Ovary (tissue), 9 donors: ENCODE measurements around the gene OR2T8. TPM values are rescaled to one million over a fixed set of nuclear protein-coding genes. Genes with fewer than 3 reads are reported as not detected.

Experiments used
- DNase-seq, 5 donors: peaks; one replicate each; pipeline ENCODE4 v3.0.0-alpha.2; 2019 to 2020
- H3K27ac ChIP-seq, 2 donors: fragments of 200-600 bp; one replicate each; pipeline versions ENCODE4 v1.5.1 to v1.8.0; 2019 to 2022
- H3K27me3 ChIP-seq: fragments of 200-600 bp; one replicate; pipeline ENCODE4 v1.8.0; 2022
- H3K36me3 ChIP-seq: fragments of 200-600 bp; sonication (generic); one replicate; pipeline ENCODE4 v1.5.1; 2019
- H3K4me1 ChIP-seq: one replicate; pipeline ENCODE4 v1.8.1; 2013; ENCODE audit warnings: mild to moderate bottlenecking, moderate library complexity; ENCODE audit not compliant: insufficient read depth
- H3K4me3 ChIP-seq: fragments of 200-600 bp; sonication (generic); one replicate; pipeline ENCODE4 v1.5.1; 2017
- H3K9me3 ChIP-seq, 2 donors: fragments of 200-600 bp in 1 of 2; sonication (generic) in 1 of 2; one replicate each; pipeline versions ENCODE4 v1.5.1 to v1.8.1; 2013 to 2019; ENCODE audit warnings: mild to moderate bottlenecking in 1 of 2, moderate library complexity in 1 of 2
- CTCF ChIP-seq, 3 donors: fragments of 450-650 bp in 2 of 3; fragments of 200-600 bp in 1 of 3; IDR thresholded peaks; one replicate each; pipeline versions ENCODE4 v1.5.1 to v1.8.0; 2016 to 2022; ENCODE audit warnings: antibody characterized with exemption in 3 of 3, mild to moderate bottlenecking in 1 of 3
- EP300 ChIP-seq: sonication (generic); formaldehyde crosslinking; IDR thresholded peaks from one replicate; pipeline ENCODE4 v1.6.1; 2017; ENCODE audit warnings: antibody characterized with exemption
- POLR2A ChIP-seq: fragments of 450-650 bp; IDR thresholded peaks from one replicate; pipeline ENCODE4 v1.6.1; 2017; ENCODE audit warnings: antibody characterized with exemption, mild to moderate bottlenecking, moderate library complexity
- WGBS, 3 donors: extraction: QIAGEN DNeasy Blood & Tissue Kit in 1 of 3; methylation state at CpG; one replicate each; pipeline versions ENCODE4 v1.1.5 to v1.1.7; 2013 to 2017; 5-methylcytosine and 5-hydroxymethylcytosine counted together
- intact Hi-C, 4 donors: fragments of 100-400 bp; cut with DNase I; formaldehyde crosslinking; loops; one replicate each; pipeline versions ENCODE4 v1.11.0 to v1.15.1; 2022 to 2023
- polyA plus RNA-seq, 2 donors: library from polyadenylated mRNA; stranded (reverse); fragments of 200-250 nt in 1 of 2; fragments of 350-450 nt in 1 of 2; fragmentation: Illumina TruSeq in 1 of 2; extraction: RNeasy Lipid Tissue Mini Kit (QIAGEN cat#74804) in 1 of 2; gene quantifications; one replicate each; pipeline ENCODE4 v1.2.3, GENCODE V29; 2013 to 2014
- total RNA-seq, 7 donors: library from RNA; depleted of rRNA in 2 of 7; stranded (reverse); fragments of >200 nt in 2 of 7; fragmentation: NEBNext Ultra II Directional in 3 of 7; extraction: Animal tissue kit (Norgen Biotek cat#: 25700) in 3 of 7; gene quantifications; one replicate each; pipeline versions ENCODE4 v1.1.0 to v1.2.4, GENCODE V29; 2016 to 2023
- donor health status: DM: no; HTN: no; CAD: no; lungs with moderate emphysema.
- donor health status: DM: no; HTN: no; CAD: no.
- donor health status: Bipolar disorder and iron deficiency.
- donor health status: DM: yes; HTN: yes; CAD: no.
- donor health status: DM: no; HTN: no; CAD: no.
- donor health status: DM: yes; HTN: yes; CAD: no.

The OR2T8 gene
- total and polyA plus RNA-seq, 9 donors: not detected

- H3K36me3 ChIP-seq: no peaks in the 10 kb centered on the region
- WGBS, 3 donors: 57 to 73% (median 58%) methylated on average over 4 of the region's 4 CpGs
- TF ChIP-seq CTCF (IDR thresholded peaks at IDR 0.05) (no peak), EP300 (no peak), POLR2A (no peak)
- no peak overlapping the region for H3K27ac ChIP-seq
- intact Hi-C loops: no loop called here
- no peak for DNase-seq
- no peaks in the 10 kb centered on the region for H3K9me3 ChIP-seq
- no peaks in the 10 kb centered on the region for H3K27me3 ChIP-seq
- no peaks in the 10 kb centered on the region for H3K4me1 ChIP-seq
- no peak overlapping the region for H3K4me3 ChIP-seq
These were observed 43.0 kb downstream of the OR2T8 start for GRCh38 chr1:247962911-247963588.

- intact Hi-C loops: no loop called here
- Histone ChIP-seq H3K27ac (no peak within 1 kb of the TSS), H3K27me3 (no peaks in the 10 kb centered on the region), H3K36me3 (no peaks in the 10 kb centered on the region), H3K9me3 (no peaks in the 10 kb centered on the region), H3K4me1 (no peaks in the 10 kb centered on the region), H3K4me3 (no peak within 1 kb of the TSS)
- no peak for DNase-seq
- TF ChIP-seq POLR2A (no peak), EP300 (no peak), CTCF (IDR thresholded peaks at IDR 0.05) (no peak)
- WGBS, 3 donors: 83 to 90% (median 85%) methylated on average over 2 of the region's 2 CpGs
These were observed 44.9 kb downstream of the OR2T8 start, which contains the start of gene OR2AK2 for GRCh38 chr1:247964933-247965332. Gene OR2AK2, plus strand, starts transcription at chr1:247965233. Its CDS starts 144 bp downstream, at chr1:247965377.

GRCh38 chr1:247966532-247967204 lies 46.6 kb downstream of the OR2T8 start:
- intact Hi-C loops: no loop called here
- 63 to 74% (median 72%) methylated on average over 5 of the region's 5 CpGs for WGBS, 3 donors
- H3K4me3 ChIP-seq: no peak overlapping the region
- no peaks in the 10 kb centered on the region for H3K27me3 ChIP-seq
- H3K27ac ChIP-seq: no peak overlapping the region
- TF ChIP-seq EP300 (no peak), CTCF (IDR thresholded peaks at IDR 0.05) (no peak)
- H3K4me1 ChIP-seq: no peaks in the 10 kb centered on the region
- no peak for DNase-seq
- no peaks in the 10 kb centered on the region for H3K9me3 ChIP-seq
- H3K36me3 ChIP-seq: no peaks in the 10 kb centered on the region

Other genes starting within 250 kb of the OR2T8 start
- not detected for gene OR13G1, start 240.5 kb upstream of the OR2T8 start, total RNA-seq
- gene OR13G1, start 240.5 kb upstream of the OR2T8 start, polyA plus RNA-seq: not detected
- not detected for gene OR6F1, start 203.6 kb upstream of the OR2T8 start, total RNA-seq
- not detected for gene OR6F1, start 203.6 kb upstream of the OR2T8 start, polyA plus RNA-seq
- gene OR14K1, start 181.6 kb upstream of the OR2T8 start, total RNA-seq: not detected
- gene OR14K1, start 181.6 kb upstream of the OR2T8 start, polyA plus RNA-seq: not detected
- not detected for gene OR14A2, start 172.1 kb upstream of the OR2T8 start, total RNA-seq
- gene OR14A2, start 172.1 kb upstream of the OR2T8 start, polyA plus RNA-seq: not detected
- not detected for gene OR1C1, start 159.7 kb upstream of the OR2T8 start, total RNA-seq
- not detected for gene OR1C1, start 159.7 kb upstream of the OR2T8 start, polyA plus RNA-seq
- gene OR14A16, start 96.1 kb upstream of the OR2T8 start, total RNA-seq: not detected
- not detected for gene OR14A16, start 96.1 kb upstream of the OR2T8 start, polyA plus RNA-seq
- not detected for gene OR11L1, start 78.4 kb upstream of the OR2T8 start, total RNA-seq
- not detected for gene OR11L1, start 78.4 kb upstream of the OR2T8 start, polyA plus RNA-seq
- gene TRIM58, start 63.1 kb upstream of the OR2T8 start, total RNA-seq: 1 to 10 TPM in 1 of 7 donors, under 1 TPM in 6; 0.13 to 3.2 (median 0.41) TPM
- gene TRIM58, start 63.1 kb upstream of the OR2T8 start, polyA plus RNA-seq: under 1 TPM; 0.13 to 0.35 TPM
- under 1 TPM in 2 of 7 donors, not detected in 5; 0.25 to 0.46 TPM for gene OR2W3, start 24.7 kb upstream of the OR2T8 start, total RNA-seq
- gene OR2W3, start 24.7 kb upstream of the OR2T8 start, polyA plus RNA-seq: under 1 TPM in 1 of 2 donors, not detected in 1; 0.22 TPM
- not detected for gene OR2AJ1, start 4.6 kb downstream of the OR2T8 start, total RNA-seq
- gene OR2AJ1, start 4.6 kb downstream of the OR2T8 start, polyA plus RNA-seq: not detected
- gene OR2L8, start 28.6 kb downstream of the OR2T8 start, total RNA-seq: under 1 TPM in 1 of 7 donors, not detected in 6; 0.34 TPM
- gene OR2L8, start 28.6 kb downstream of the OR2T8 start, polyA plus RNA-seq: not detected
- gene OR2AK2, start 45.0 kb downstream of the OR2T8 start, total RNA-seq: under 1 TPM in 2 of 7 donors, not detected in 5; 0.36 to 0.80 TPM
- gene OR2AK2, start 45.0 kb downstream of the OR2T8 start, polyA plus RNA-seq: not detected
- under 1 TPM in 1 of 7 donors, not detected in 6; 0.23 TPM for gene OR2L5, start 93.4 kb downstream of the OR2T8 start, total RNA-seq
- gene OR2L5, start 93.4 kb downstream of the OR2T8 start, polyA plus RNA-seq: not detected
- gene OR2L2, start 109.8 kb downstream of the OR2T8 start, total RNA-seq: under 1 TPM in 5 of 7 donors, not detected in 2; 0.08 to 0.69 (median 0.17) TPM
- under 1 TPM in 1 of 2 donors, not detected in 1; 0.12 TPM for gene OR2L2, start 109.8 kb downstream of the OR2T8 start, polyA plus RNA-seq
- gene OR2L3, start 126.6 kb downstream of the OR2T8 start, total RNA-seq: under 1 TPM in 4 of 7 donors, not detected in 3; 0.08 to 0.24 (median 0.16) TPM
- not detected for gene OR2L3, start 126.6 kb downstream of the OR2T8 start, polyA plus RNA-seq
- under 1 TPM in 3 of 7 donors, not detected in 4; 0.24 to 0.34 (median 0.25) TPM for gene OR2L13, start 174.9 kb downstream of the OR2T8 start, total RNA-seq
- under 1 TPM; 0.04 to 0.13 TPM for gene OR2L13, start 174.9 kb downstream of the OR2T8 start, polyA plus RNA-seq
- gene OR2M5, start 224.9 kb downstream of the OR2T8 start, total RNA-seq: not detected
- not detected for gene OR2M5, start 224.9 kb downstream of the OR2T8 start, polyA plus RNA-seq